GM18520 (cell line): ENCODE measurements around the gene UNC79.
"Not testable (repeated sequence)": the region's sequence is repeated elsewhere in the genome, so short reads cannot be mapped to it uniquely, and the experiment has no call there.

Experiments used
- ATAC-seq: cut with Tn5 transposase; IDR thresholded peaks from one replicate; pipeline ENCODE4 v1.9.1; 2021; ENCODE audit not compliant: unreplicated experiment

The UNC79 gene

DNA sequence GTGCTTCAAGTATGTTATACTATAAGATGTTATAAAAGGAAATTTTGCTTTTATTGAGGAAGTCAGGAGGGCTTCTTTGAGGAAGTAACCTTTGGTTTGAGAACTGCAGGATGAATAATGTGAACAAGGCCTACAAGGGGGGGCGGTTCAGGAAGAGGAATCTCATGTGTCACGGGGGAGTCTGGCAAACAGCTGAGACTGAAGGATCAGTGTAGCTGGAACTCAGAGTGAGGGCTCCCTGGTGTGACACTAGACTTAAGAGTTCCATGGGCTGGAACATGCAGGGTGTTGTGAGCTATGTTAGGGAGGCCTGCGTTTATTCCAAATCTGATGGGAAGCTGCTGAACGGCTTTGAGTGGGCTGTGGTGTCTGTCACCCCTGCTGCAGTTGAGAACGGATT is 62.3 kb downstream of the UNC79 start:
- ATAC-seq: no peak

DNA sequence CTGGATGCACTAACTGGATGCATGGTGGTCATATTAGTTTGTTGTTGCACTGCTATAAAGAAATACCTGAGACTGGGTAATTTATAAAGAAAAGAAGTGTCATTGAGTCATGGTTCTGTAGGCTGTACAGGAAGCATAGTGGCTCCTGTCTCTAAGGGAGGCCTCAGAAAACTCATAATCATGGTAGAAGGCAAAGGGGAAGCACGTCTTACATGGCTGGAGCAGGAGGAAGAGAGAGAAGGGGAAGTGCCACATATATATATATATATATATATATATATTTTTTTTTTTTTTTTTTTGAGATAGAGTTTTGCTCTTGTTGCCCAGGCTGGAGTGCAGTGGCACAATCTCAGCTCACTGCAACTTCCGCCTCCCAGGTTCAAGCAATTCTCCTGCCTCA is 62.9 kb downstream of the UNC79 start:
- not testable (repeated sequence) for ATAC-seq

DNA sequence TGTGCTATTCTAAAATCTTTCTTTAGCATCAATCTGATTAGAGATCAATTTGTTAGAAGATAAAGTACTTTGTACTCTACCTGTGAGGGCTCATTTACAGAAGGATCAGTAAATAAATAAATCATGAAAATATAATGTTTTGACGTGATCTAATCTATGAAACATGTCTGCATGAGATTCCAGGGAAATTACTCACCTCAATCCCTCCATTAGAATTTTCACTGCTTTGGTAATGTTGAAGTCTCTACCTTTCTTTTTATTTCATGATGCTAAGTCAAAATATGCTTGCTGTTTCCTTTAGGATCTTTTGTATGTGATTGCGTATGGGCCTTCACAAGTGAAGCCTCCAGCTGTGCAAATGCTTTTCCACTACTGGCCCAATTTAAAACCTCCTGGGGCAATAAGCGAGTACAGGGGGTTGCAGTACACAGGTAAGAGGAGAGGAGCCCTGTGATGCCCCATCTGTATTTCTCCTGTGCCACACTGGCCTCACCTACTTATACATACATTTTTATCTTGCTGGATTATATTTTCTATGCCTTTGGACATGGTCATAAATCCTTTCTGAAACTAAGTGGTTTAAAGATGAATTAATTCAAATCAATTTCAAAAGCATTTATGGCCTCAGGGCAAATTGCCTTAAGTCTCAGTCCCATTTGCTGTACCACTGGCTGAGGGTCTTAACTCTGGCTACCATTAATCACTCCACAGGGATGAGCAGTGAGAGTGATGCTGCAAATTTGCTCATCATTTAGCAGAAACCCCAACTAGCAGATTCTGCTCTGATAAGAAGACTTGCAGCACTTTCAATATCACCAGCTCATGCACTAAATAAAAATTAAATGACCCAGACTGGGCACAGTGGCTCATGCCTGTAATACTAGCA is 66.4 kb downstream of the UNC79 start:
- ATAC-seq: no peak

DNA sequence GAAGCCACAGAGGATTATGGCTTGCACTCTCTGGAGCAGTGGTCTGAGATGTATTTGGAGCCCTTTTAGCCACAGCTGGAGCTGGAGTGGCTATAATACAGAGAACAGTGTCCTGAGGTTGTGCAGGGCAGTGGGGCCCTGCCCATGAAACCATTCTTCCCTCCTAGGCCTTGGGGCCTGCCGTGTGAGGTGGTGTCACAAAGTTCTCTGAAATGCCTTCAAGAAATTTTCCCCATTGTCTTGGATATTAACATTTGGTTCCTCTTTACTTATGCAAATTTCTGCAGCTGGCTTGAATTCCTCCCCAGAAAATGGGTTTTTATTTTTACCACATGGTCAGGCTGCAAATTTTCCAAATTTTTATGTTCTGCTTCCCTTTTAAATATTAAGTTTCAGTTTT is 79.3 kb downstream of the UNC79 start:
- ATAC-seq: no peak

DNA sequence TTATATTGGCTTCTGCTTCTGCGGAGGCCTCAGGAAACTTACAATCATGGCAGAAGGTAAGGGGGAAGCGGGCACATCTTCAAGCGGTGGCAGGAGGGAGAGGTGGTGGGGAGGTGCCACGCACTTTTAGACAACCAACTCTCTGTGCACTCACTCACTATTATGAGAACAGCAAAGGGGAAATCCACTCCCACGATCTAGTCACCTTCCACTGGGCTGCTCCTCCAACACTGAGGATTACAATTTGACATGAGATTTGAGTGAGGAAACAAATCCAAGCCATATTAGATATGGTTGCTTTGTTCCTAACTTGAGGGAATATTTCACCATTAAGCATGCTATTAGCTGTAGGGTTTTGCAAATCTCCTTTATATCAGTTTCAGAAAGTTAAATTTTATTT is 80.3 kb downstream of the UNC79 start:
- ATAC-seq: no peak

DNA sequence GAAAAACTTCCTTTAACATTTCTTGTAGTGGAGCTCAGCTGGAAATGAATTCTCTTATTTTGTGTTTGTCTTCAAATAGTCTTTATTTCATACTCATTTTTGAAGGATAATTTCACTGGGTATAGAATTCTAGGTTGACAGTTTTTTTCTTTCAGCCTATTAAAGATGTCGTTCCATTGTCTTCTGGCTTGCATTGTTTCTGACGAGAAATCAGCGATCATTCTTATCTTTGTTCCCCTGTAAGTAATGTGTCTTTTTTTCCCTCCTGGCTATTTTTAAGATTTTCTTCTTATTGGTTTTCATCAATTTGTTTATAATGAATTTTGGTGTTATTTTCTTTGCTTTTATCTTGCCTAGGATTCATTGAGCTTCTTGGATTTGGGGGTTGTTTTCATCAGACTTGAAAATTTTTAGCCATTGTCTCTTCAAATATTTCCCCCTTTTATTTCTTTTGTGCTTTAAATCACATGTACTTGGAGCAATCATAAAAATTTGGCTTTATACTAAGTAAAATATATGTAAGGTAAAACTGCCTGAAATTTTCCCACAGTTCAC is 89.4 kb downstream of the UNC79 start:
- ATAC-seq: no peak

DNA sequence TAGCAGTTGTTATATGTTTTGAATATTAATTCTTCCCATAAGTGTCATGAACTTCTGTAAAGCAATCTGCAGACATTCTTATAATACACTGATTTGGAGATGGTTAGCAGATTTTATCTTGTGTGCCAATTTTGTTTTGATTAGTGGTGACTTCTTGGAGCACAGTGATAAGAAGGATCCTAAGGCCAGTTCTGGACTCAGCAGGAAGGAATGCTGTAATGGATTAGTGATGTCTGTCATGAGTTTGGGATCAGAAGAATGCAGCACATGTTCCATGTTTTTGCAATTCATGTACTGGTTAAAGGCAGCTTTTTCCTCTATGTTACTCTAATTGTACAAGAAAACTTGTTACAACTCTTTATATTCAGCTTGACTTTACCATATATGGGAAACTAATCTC is 91.5 kb downstream of the UNC79 start:
- ATAC-seq: no peak

DNA sequence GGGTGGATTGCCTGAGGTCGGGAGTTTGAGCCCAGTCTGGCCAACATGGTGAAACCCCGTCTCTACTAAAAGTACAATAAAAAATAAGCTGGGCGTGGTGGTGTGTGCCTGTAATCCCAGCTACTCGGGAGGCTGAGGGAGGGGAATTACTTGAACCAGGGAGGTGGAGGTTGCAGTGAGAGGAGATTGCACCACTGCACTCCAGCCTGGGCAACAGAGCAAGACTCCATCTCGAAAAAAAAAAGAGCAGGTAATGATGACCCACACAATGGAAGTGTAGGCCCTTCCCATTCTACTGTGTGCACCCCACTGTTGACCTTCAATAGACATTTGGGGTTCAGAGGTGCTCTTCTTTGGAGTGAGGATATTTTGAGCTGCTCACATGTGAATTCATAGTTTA is 94.5 kb downstream of the UNC79 start:
- ATAC-seq: not testable (repeated sequence)

DNA sequence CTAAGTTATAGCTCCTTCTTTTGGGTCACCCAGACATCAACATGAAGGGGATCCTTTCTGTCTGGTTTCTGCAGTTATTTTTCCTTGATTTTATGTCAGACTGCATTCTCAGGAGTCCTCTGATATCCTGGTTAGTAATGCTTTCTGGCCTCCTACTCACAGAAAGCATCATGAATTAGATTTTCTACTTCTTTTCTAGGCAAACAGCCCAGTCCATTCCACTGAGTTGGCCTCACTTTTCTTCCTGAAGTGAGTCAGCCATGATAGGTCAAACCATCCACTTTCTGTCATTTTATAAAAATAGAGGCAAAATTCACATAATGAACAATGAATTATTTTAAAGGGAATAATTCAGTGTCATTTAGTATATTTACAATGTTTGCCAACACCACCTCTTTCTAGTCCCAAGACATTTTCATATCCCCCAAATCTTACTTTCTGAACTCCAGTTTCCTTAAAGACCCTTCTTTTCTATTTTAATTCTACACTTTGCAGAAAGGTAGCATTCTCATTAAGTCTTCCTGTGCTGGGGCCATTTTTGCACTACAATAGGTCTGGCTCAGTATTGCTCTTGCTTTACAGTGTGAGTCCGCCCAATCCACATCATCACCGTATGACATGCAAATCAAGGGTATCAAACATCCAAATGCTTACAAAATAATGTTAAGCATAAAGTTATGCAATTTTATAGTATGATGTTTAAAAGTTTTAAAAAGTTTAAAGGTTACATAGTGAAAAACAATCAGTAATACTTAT is 95.1 kb downstream of the UNC79 start:
- no peak for ATAC-seq

DNA sequence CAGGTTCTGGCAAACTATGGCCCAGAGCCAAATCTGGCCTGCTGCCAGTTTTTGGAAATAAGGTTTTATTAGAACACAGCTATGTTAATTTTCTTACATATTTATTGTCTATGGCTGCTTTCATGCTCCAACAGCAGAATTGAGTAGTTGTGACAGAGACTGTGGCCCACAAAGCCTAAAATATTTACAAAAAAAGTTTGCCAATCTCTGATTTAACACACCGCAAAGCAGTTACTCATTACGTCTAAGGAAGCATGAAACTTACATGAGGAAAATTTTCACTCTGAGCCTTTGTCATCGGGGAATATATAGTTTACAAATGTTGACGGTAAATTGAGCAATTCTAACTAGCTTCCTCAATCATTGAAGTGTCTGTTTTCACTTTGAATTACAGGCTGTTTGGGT is 96.5 kb downstream of the UNC79 start:
- no peak for ATAC-seq

DNA sequence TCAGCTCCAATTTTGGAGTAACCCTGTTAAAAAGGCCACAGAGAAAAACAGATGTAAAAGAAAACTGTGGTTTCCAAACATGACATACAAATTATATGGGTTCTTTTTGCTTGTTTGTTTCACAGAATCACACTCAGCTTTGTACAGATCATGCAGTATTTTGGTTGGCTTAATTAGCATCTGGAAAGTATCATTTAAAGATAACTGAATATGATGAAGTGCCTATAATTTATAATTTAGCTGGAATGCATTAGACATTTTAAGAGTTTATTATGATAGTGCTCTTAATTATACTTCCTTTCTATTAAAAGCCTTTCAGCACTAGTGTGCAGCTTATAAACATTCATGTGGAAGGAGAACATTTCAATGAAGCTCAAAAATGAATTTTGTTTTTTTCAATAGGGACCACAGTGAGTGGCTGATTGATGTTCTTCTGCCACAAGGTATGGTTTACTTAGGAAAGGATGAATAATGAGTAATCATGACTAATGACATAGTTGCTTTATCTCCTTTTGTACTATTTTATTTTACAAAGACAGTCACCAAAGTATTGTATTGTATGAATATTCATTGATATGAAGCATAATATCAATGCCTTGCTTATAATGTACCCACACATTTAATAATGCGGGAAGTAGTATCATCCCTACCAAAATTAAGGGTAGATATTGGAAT is 98.3 kb downstream of the UNC79 start:
- ATAC-seq: no peak

DNA sequence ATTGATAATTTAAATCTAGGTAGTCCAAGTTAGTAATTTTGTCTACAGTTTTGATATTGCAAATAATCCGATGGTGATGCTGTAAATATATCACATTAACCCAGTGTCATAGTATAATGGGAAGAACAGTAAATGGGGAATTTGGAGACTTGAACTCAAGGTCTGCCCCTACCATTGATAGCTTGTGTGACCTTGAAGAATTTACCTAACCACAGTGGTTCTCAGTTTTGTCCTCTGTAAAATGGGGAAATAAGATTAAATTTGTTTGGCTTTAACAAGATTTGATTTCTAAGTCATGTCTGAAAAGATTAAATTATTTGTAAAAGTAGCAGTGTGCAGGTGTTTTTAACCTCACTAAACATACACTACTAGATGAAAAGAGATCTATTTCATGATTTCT is 100.9 kb downstream of the UNC79 start:
- no peak for ATAC-seq

DNA sequence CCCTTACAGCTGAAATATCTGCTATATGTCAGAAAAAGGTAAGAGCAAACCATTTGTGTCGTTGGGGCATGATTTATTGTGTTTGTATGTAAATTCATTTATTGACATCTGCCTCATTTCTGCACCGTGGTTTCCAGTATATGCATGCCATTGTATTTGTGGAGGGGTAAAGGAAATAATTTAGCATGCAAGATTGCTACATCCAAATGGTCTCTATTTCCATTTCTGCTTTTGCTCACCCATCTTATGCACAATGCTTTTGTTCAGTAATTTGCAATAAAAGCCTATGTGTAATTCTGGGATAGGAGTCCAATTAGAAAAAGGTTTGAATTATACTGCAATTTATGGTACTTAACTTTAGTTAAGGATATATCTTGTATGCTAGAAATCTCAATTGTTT is 101.8 kb downstream of the UNC79 start:
- ATAC-seq: no peak

DNA sequence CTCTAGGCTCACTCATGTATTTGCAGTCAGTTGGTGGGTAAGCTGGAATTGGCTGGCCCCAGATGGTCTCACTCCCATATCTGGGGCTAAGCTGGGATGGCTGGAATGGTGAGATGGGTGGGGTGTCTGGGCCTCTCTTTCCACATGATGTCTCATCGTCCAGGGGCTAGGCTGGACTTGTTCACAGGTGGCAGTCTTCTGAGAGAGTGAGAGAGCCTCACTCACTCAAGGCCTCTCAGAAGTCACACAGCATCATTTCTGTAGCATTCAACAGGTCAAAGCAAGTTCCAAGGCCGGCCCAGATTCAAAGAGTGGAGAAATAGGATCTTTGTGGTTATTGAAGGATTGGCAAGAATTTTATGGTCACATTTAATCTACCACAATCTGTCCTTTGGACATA is 102.7 kb downstream of the UNC79 start:
- ATAC-seq: no peak

DNA sequence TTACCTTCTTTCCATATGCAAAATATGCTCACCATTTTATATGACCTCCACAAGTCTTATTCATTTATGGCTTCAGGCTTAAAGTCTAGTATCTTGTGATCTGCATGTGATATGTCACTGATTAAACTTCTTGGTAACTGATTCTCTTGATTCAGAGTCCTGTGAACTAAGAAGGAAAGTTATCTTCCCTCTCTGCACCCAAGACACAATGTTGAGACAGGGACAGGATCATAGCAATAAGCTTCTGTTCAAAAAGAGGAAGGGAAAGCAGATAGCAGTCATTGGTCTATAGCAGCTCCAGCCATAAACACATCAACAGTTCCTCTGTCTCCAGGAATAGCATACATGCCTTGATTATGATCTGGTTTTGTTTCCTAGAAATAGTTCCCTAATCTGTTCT is 103.1 kb downstream of the UNC79 start:
- no peak for ATAC-seq

DNA sequence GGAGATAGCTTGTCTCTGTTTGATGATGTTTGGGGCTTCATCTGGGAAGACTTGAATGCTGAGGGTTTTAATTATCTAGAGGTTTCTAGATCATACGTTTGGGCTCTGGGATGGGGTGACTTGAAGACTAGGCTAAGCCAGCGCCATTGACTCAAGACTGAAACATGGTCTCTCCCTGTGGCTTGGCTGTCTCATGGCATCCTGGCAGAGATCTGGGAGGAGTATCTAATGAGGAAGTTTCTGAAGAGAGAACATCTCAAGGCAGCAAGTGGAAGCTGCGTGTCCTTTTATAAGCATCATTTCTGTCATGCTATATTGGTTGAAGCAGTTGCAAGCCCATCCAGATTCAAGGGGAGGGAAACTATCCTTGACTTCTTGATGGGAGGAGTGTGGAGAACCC is 104.8 kb downstream of the UNC79 start:
- no peak for ATAC-seq

DNA sequence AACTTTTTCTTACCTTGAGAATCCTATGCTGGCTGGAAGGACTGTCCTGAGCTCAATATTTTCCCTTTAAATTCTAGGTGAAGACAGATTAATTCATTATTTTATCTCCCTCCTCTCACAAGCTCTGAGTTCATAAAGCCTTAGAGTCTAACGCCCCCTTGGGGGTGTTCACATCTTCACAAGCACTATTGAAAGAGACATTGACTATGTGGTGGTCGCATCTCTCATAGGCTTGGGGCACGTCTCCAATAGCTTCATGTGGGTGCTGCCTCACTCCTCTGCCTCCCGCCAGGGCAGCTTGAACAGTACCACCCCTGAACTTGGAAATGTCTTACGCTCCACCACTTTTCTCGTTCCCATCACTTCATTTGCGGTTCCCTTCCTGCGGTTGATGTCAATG is 106.2 kb downstream of the UNC79 start:
- ATAC-seq: no peak

DNA sequence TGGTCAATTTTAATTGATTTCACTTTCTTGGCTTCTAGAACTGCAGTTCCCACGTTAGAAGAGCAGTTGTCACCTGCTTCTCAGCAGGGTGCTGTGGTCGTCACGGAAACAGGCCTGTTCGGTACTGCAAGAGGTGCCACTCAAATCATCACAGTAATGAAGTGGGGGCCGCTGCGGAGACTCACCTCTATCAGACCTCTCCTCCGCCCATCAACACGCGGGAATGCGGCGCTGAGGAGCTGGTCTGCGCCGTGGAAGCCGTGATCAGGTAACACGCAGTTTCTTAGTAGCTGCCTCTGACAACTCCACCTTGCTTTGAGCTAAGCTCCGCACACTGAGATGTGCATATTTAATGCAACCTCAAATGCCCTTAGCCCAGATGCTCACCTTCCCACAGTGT is 107.2 kb downstream of the UNC79 start:
- no peak for ATAC-seq

DNA sequence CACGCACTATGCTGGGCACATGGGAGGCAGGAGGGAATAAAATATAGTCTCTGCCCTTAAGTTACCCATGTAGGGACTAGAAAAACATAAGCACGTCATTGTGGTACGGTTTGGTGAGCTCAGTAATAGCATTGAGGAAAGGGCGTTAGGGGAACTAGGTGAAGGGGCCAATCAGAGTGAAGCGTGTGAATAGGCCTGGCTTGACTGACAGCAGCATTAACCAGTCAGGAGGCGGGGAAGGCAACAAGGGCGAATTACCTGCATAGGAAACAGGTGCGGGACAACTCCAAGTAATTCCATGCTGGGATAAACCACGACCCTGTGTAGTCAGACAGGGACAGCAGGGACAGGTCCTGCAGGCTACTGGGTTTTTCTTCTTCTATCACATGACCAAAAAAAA is 107.7 kb downstream of the UNC79 start:
- ATAC-seq: no peak

DNA sequence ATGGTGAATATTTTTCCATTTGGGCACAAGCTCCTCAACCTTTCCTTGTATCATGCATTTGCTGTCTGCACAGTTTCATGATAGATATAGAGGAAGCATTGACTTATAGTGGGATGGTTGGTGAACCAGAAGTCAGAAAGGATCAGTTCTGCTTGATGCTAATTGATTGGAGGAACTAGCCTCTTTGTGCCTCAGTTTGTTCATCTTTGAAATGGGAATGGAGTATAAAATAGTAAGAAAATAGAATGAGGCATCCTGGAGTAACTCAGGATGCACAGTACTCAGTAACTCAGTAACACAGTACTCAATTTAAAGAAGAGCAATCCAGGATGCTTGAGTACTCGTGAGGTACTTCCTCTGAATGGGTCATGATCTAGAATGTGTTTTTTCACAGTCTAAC is 109.5 kb downstream of the UNC79 start:
- no peak for ATAC-seq

DNA sequence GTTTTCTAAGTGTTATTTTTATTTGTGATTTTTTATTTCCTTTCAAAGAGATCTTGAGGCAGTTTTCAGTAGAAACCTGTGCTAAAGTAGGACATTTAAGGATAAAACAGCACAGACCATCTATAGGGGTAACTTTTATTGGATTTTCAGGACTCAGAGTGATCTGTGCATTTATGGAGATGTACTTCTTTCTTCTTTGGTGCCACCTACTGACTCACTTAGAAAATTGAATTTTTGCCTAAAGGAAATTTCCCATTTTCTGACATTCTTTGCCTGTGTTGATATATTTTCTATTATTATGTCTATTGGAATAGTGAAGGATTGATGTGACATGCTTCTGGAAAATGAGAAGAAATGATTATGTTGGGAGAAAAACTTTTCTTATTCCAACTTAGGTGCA is 113.0 kb downstream of the UNC79 start:
- no peak for ATAC-seq

DNA sequence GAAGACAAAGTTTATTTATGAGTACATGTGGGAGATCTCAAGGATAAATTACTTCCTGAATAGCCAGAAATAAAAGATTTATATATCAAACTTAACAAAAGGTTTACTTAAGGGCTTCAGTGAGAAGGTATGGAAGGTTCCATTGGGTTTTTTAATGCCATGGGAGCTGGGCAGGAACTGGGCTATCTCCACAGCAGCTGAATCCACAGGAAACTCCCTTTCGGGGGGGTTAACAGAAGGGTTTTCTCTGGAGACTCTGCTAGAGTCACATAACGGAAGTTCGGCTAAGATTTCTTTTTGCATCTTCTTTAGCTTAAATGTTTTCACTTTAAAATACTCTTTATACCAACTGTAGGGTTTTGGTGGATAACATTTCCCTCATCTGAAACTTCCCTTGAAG is 113.5 kb downstream of the UNC79 start:
- no peak for ATAC-seq
